ENCODE results near the gene TFCP2.

GRCh38 chr12:51126297-51126696 is 46.6 kb downstream of the TFCP2 start:
- TF ChIP-seq MAX (IDR thresholded peaks at IDR 0.05) (no peak), EGR1 (IDR thresholded peaks at IDR 0.05) (no peak), EP300 (IDR thresholded peaks at IDR 0.05; ENCODE audit: borderline replicate concordance) (no peak), YY1 (IDR thresholded peaks at IDR 0.05; ENCODE audit: low read depth) (no peak)

All from Ishikawa (cell line).